ENCODE results near the gene TARDBP.
A peak's percentile ranks its signal among the peaks of the same experiment; 100 is the strongest.
"Not testable (repeated sequence)": the region's sequence is repeated elsewhere in the genome, so short reads cannot be mapped to it uniquely, and the experiment has no call there.

TARDBP gene

DNA sequence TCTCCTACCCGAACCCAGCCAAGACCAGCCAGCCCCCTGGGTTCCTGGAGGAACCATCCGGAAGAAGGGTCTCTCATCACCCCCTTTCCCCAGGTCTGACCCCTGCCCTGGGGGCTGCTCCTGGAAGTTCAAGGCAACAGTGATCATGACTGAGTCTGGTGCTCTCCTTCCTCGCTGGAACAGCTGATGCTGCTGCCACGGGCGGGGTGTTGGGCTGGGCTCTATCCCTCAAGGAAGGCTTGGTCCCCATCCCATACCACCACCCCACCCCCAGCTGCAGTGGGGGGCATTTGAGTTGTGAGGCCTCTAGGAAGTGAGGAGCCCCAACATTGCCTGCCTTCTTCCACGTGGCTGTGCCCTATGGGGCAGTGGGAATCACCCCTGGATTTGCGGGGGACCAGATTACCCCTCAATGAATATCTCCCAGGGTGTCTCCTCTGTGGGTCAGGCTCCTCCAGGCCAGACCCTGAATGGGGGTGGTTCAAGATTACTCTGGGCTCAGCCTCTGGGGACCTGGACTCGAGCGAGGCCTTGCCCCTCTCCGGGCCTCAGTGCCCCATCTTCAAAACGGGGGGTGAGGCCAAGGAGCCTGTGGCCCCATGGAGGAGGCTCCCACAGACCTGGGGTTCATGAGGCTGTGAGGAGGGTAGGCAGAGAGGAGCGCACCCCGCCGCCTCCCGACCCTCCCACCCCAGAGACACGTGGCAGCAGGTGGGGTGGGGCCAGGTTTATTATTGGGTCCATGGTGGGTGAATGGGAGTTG, 31.8 kb downstream of the TARDBP start:
- no peak for DNase-seq

DNA sequence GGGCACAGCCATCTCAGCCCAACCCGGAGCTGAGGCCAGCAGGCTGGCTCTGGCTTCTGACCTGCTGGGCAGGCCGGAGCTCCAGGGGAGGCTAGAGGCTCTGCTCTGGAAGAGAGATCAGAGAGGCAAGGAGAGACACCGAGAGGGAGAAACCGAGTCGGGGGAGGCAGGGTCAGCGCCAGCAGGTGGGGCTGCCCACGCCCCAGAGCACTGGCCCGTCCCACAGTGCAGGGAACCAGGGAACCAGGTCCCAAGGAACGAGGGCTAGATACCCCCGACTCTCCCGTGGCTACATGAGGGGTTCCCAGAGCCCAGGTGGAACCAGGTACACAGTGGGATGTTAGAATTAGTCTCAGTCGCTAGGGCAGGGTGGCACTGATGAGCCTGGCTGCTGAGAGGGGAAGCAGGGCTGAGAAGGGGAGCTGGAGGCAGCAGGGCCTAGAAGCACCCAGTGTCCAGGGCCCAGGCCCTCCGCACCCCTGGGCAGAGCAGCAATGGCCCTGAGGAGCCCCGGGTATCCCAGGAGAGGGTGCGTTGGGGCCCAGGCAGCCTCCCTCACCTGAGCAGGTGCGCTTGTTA, 32.5 kb downstream of the TARDBP start:
- no peak for DNase-seq

DNA sequence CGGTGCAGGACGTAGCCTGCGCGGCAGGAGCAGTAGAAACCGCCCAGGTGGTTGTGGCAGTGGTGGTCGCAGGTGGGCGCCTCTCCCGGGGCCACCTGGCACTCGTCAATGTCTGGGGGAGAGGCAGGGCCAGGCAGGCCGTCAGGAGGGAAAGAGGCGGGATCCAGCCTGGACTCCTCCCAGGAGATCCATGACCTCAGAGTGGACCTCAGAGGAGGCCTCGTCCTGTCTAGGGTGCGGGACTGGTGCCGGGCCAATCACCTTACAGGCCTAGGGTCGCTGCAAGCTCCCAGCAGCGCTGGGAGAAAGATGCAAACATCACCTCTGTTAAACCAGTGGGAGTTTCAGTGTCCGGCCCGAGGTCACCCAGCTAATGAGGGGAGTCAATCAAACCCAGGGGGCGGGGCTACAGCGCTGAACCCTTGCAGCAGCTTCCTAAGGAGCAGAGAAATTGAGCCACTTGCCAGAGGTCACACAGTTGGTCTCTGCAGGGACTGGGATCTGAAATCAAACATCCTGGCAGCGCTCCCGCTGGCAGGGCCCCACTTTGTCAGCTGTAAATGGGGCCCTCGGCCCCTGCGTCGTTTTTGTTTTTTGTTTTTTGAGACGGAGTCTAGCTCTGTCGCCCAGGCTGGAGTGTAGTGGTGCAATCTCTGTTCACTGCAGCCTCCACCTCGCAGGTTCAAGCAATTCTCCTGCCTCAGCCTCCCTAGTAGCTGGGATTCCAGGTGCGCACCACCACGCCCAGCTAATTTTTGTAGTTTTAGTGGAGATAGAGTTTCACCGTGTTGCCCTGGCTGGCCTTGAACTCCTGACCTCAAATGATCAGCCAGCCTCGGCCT, 33.2 kb downstream of the TARDBP start:
- DNase-seq = no peak

DNA sequence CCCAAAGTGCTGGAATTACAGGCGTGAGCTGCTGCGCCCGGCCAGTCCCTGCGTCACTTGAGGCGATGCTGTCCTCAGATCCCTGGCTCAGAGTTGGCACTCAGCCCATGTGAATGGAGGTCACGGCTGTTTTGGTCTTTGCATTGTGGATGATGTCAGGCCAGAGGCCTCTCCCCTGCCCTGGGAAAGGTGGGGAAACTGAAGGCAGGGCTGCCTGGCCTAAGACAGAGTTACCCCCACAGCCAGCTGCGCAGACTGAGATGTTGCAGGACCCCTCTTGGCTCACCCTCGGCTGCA, 33.8 kb downstream of the TARDBP start:
- no peak for DNase-seq

DNA sequence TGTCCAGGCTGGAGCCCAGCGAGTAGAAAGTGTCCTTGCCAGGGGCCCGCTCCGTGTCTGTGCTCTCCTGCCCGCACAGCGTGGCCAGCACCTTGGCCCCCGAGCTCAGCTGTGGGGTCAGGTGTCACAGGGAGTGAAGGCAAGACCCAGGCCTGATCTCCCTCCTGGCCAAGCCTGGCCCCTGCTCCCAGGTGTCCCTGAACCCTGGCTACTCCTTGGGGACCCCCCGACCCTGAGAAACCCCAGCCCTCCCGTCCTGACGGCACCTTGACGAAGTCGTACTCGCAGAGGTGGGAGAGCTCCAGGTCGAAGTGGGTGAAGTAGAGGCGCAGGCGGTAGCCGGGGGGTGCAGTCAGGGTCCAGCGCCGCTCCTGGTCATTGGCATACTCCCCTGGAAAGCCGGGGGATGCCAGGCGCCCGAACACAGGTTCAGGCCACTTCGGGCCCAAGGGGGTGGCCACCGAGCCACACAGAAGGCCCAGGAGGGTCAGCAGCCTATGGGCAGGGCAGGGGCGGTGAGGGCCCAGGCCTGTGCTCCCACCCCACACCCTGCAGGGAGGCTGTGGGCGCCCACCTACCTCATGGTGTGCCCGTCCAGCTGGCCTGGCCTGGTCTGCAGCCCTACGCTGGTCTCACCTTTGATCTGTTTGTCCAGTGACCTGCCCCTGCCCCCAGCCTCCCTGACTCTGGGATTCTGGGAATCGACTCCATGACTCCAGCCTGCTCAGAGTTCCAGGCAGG, 34.3 kb downstream of the TARDBP start, which contains the start of gene MASP2:
Gene MASP2 (minus strand): TSS at position 615 of the 741 bp plus-strand sequence. CDS start 32 bp downstream, at position 583.
- DNase-seq = no peak

DNA sequence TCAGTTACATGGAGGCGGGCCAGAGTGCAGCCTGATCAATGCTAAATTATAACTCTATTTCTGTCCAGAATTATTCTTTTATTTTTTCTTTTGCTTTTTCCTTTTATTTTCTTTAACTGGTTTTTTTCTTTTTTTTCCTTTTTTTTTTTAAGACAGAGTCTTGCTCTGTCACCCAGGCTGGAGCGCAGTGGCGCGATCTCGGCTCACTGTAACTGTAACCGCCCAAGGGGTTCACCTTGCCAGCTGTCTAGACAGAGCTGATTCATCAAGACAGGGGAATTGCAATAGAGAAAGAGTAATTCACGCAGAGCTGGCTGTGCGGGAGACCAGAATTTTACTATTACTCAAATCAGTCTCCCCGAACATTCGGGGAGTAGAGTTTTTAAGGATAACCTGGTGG, 38.7 kb downstream of the TARDBP start:
- DNase-seq = not testable (repeated sequence)

DNA sequence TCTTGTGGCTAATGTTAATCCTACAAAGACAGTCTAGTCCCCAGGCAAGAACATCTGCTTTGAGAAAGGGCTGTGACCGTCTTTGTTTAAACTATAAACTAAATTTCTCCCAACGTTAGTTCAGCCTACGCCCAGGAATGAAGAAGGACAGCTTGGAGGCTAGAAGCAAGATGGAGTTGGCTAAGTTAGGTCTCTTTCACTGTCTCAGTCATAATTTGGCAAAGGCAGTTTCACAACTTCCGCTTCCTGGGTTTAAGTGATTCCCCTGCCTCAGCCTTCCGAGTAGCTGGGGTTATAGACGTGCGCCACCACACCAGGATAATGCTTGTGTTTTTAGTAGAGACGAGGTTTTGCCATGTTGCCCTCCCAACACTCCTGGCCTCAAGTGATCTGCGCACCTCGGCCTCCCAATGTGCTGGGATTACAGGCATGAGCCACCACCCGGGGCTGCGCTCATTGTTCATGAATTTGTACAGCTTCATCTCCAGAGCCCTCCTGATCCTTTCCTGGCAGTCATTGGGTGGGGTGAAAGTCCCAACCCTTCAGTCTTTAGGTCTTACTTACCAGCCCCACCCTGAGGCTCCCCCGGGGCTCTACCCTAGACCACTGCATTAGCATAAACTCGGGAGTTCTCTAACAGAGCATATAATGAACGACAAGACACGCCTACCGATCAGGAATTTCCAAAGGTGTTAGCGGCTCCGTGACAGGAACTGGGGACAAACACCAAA, 39.5 kb downstream of the TARDBP start:
- peak; percentile 56 for DNase-seq

DNA sequence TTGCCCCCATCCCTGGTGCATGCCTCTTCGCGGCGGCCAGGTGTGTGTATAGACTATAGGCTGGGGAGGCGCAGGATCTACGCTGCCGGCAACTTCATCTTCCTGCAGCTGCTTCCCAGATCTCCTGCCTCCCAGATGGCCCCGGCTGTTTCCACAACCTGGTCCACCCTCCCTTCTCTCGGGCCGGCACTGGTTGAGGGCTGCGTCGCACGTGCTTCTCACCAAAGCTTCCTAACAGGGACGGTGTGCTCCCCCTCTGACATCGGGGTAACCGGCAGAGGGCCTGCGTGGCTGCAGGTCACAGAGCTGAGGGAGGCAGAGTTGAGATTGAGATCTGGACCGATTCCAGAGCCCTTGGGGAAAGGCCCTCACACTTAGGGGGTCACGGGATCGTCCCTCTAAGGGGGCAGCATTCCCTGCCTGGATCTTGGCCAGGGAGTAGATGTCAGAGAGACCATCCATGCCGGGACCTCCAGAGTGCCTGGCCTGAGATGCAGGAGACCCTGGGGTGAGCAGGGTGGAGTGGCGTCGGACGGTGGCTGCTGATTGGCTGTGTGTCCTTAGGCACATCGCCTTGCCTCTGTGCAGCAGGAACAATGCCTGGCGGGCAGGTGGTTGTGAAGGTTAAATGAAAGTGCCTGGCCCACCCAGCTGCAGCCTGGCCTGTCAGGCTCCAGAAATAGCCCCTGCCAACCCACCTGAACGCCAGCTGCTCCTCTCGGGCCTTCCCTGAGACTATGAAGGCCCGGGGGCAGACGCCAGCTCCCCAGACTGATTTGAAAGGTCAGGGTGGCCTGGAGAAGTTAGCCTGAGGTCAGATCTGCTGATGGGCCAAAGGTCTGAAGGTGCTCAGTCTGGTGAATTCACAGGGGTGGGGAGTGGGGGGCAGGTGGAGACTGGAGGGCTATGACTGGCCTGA, 40.6 kb downstream of the TARDBP start:
- no peak for DNase-seq

DNA sequence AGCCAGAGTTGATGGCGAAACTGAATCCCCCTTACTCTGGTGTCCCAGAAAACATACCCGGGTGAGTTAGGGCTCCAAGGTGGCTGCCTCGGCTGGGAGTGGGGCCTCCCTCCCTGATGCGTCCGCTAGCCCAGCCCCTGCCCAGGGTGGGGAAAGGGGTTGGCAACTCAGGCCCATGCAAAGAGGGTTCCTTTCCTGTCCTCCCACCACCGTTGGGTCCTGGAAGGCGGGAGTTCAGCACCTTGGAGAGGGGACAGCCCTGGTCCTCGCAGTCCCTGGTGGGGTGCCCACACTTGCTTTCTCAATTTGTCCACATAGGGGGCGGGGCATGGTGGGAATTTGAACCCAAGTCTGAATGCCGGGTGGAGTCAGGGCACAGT, 41.3 kb downstream of the TARDBP start:
- DNase-seq = no peak

DNA sequence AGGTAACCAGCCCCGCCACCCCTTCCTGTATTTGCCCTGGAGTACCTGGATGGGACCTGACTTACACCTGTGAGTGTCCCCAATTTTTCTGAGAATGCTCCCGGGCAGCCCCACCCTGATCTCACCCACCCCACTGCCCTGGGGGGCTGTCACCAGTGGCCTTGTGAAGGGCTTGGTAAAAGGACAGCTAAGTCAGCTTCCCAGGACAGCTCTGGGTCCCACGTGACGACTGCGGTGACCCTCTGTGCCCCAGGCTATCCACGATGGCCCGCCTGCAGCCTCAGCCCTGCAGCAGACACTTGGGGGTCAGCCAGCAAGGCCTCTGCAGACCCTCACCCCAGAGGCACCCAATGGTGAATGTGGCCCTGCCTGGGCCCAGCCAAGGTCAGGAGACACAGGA, 41.7 kb downstream of the TARDBP start:
- DNase-seq = no peak

DNA sequence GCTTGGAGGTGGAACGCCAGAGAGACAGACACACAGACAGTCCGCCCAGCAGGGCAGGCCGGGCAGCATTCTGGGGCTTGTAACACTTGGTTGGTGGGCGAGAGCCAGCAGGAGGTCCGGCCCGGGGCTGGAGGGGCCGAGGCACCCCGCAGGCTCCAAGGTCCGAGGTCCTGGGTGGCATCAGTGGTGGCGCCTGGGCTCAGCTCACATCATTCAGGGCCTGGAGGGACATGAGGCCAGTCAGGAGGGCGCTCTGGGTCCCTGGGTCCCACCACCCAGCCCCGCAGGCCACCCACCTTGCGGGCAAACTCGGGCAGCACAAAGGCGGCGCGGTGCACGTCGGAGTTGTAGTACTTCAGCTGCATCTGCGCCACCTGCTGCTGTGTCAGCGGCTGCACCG, 42.2 kb downstream of the TARDBP start:
- no peak for DNase-seq

DNA sequence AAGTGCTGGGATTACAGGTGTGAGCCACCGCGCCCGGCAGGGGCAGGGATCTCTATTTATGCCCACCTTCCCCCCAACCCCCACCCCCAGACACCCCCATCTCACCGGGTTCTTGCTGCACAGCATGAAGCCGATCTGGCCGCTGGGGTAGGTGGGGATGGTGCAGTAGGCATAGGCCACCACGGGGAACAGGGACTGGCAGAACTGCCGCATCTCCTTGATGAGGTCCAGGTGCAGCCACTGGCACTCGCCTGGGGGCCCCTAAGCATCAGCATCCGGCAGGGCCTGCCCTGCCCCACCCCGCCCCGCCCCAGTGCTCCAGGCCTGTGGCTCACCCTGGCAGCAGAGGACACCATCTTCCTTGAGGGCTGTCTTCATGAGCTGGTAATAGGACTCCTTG, 43.2 kb downstream of the TARDBP start:
- DNase-seq = no peak

DNA sequence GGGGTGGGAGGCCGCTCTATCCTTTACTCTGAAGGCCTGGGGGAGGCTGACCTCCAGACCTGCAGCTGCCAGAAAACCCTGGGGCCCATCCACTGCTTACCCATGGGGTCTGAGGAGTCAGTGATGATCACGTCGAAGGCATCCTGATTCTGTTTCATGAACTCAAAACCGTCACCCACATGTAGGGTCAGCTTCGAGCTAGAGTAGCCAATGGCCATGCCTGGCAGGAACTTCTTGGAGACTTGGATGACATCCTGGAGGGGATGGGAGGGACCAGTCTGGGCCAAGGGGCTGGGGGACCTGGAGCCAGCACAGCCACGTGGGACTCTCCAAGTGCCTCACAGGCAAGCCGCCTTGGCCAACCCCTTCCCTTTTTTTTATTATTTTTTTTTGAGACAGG, 44.0 kb downstream of the TARDBP start:
- DNase-seq = no peak

DNA sequence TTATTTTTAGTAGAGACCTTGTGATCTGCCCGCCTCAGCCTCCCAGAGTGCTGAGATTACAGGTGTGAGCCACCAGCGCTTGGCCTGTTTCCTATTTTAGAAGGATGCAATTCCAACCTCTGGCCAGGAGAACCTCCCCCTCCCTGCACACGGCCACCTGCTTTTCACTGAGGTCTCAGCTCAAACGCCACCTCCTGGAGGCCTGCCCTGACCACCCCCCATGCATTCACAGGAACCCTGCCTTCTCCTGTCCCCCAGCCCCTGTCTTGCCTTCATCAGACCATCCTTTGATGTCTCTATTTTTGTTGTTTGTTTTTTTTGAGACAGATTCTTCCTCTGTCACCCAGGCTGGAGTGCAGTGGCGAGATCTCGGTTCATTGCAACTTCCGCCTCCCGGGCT, 45.0 kb downstream of the TARDBP start:
- no peak for DNase-seq

DNA sequence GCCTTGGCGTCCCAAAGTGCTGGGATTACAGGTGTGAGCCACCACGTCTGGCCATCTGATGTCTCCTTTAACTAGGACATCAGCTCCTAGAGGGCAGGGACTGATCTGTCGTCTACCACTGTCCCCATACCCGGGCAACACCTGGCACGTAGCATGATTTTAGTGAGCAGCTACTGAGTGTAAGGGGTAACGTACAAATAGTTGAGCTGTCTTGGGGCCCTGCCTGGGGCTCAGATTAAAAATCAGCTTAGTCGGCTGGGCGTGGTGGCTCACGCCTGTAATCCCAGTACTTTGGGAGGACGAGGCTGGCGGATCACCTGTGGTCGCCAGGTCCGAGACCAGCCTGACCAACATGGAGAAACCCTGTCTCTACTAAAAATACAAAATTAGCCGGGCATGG, 45.6 kb downstream of the TARDBP start:
- DNase-seq = no peak

DNA sequence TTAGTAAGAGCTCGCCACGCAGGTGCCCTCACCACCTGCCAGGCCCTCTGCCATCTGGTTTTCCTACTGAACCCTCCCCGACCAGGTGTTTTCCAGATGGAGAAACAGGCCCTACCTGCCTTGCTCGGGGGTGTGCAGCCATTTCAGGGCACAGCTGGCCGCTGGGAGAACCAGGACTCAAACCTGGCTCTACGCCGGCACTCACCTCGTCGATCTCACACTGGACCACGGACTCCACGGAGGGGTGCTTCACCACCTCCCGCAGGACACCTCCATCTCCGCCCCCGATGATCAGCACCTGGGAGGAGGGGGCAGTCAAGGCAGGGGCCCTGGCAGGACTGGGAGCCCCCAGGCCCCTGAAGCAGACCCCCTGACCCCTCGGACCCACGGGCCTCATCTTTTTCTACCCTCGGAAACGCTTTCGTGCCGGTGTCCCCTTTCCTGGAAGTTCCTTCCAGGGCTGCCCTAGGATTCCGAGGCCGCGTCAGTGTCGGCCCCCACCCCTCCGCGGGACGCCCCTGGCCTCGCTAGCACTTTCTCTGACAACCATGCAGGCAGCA, 46.2 kb downstream of the TARDBP start:
- DNase-seq = no peak

DNA sequence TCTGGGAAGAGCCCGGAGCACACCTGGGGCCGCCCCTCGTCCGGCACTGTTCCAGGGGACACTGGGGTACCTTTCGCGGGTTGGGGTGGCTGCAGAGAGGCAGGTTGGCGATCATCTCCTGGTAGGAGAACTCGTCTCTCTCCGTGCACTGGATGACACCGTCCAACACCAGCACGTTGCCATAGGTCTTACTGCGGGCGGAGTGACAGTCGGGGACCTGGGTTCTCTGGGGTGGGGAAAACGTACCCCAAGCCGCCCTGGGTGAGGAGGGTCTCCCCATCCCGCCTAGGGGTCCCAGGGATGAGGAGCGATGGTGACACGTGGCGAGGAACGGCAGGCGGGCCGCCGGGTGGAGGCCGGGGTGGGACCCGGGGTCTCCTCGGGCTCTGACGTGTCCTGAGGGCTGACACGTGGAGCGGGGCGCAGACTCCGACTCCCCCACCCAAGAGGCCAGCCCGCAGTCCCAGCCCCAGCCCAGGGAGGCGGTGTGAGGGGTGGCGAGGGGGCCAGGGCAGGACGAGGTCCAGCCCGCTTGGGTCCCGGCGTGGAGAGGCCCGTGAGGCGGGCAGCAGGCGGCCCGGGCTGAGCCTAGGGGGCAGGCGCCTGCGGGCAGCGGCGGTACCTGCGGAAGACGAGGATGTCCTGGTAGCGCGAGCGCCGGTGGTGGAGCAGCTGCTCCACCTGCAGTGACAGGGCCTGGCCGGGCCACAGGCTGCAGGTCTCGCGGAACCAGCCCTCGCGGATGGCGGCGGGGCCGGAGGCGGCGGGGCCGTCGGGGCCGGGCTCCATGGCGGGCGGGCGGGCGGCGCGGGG, 46.9 kb downstream of the TARDBP start:
- DNase-seq = peak; percentile 6

DNA sequence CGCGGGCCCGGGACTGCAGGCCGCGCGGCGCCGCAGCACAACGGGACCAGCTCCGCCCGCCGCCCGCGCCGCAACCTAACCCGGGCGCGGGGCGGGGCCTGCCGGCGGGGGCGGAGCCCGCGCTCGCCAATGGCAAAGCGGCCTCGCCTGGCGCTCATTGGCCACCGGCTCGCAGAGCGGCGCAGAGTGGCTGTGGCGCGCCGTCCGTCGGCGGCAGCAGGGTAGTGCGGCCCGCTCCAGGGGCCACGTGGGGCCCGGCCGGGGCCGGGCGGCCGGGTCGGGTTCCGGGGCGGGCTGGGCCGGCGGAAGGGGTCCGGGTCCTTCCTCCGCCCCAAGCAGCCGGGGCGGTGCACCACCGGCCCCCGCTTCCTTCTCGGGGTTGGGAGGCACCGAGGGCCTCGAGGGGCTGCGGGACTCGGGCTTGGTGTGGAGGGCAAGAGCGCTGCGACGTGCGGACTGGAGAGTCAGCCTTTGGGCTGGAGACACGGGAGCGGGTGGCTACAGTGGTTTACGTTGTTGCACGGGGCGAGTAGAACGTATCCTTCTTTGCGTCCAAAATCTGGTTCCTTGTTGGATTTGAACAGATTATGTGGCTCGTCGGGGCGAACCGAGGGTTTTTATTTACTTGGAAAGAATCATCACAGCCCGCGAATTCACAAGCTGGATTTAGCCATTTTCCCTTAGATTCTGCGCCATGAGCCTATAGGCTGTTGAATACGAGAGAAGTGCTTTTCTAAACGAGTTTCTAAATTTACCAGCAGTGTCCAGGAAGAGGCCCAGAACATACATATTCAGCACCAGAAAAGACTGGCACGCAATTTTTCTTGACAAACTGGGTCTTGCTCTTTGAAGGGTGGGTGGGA, 47.7 kb downstream of the TARDBP start, which contains the start of gene SRM:
Gene SRM (minus strand): TSS at position 51 of the 863 bp plus-strand sequence. CDS start 75 bp downstream, outside the sequence.
- DNase-seq = peak; percentile 97

All from suppressor macrophage treated with lipopolysaccharide for 4 hours (primary cell).